ENCODE data around the gene ASPG.

Gene ASPG

DNA sequence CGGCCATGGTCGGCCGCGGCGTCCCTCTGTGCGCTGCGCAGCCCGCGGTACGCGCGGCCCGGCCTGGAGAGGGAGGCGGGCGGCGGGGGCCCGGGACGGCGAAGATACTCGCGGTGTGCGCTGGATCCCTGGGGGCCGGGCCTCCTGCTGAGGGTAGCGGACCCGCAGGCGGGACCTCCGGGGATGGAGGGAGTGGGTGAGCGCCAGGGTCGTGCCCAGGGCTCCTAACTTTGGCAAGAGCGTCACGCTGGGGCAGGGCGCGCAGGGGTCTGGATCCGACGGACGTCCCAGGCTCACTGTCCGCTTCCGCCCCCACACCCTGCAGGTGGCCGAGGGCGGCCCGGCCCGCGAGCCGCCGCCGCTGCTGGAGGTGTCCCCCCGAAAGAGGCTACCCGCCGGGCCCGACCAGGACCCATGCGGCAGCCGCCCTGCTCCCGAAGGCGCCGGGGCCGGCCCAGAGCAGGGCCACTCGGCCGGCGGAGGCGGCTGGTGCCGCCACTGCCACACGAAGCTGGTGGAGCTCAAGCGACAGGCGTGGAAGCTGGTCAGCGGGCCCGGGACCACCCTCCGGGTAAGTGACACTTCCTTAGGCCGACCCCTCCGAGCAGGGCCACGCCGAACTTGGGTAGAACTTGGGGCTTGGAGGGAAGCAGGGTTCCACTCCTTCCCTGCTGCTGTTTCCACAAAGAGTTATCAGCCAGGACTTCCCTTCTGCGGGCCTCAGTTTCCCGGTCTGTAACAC, 53.4 kb downstream of the ASPG start:
- DNase-seq: no peak

DNA sequence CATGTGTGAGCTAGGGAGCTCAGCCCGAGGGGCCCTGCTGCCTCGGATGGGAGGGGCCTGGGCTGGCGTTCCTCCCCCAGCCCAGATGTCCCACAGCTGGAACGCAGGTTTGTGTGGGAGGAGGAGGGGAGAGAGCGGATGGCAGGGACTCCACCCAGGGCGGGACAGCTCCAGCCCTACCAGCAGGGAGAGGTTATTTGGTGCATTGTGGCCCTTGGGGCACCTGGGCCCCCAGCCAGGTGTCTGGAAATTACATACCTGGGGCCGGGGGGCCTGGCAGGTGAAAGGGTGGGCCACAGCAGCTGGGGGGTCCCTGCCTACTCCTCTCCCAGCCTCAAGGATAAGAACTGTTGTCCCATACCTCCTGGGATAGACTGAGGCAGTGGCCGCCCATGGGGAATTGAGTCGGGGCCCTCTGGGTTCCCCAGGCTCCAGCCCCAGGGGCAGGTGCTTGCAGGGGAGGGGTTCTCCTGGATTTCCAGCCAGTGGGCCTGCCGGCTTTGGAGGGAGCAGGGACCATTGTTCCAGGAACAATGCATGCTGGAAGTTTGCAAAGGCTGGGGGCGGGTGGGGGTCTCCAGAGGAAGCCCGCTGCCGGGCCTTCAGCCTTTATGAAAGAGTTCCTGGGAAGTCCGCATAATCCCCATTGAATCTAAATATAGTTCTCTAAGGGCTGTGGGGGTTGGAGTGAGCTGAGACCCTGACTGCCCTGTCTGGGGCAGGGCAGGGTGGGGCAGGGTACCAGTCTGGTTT, 54.1 kb downstream of the ASPG start:
- no peak for DNase-seq

DNA sequence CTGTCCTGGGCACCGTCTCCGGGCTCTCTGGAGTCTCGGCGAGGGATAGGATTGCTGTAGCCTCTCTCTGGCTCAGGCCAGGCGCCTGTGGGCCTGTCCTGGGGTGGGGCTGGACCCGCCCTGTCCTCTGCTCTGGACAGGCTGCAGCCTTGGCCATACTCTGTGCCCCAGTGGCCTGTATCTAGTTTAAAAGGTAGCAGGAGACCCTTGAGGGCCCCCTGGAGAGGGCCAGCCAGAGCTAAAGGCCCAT, 54.6 kb downstream of the ASPG start:
- no peak for DNase-seq

DNA sequence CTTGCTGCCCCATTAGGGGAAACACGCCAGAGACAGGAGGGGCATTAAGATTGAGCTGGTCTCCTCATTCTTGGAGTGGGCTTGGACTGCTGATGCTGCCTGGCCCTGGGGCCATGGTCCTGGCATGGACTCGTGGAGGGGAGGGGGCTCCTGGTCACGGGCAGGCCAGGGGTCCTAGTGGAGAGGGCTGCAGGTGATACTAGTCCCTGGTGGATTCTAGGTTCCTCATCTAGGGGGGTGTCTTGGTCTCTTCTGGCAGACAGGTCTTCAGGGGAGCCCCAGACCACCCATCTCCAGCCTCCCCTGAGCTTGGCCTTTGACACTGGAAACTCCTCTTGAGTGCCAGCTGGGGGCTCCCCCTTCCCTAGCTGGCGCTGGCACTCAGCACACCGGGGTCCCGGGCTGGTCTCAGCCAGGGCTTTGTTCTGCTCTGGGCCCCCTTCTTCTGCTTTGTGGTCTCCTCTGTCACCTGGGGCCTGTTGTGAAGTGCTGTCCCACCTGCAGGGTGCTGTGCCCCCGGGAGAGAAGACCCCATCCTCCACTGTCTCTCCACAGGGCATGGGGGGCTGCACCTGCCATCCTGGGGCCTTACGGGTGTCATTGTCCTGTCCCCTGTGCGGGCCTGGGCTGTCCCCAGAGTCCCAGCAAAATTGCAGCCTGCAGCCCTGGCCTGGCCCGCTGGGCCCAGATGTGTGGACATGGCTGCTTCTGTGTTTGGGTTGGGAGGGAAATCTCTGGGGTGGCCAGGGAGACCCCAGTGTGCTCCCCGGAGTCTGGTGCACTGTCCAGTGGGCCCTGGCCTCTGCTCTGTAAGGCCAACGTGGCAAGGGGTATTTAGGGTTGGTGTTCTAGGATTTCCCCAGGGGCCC, 55.2 kb downstream of the ASPG start:
- DNase-seq: no peak

DNA sequence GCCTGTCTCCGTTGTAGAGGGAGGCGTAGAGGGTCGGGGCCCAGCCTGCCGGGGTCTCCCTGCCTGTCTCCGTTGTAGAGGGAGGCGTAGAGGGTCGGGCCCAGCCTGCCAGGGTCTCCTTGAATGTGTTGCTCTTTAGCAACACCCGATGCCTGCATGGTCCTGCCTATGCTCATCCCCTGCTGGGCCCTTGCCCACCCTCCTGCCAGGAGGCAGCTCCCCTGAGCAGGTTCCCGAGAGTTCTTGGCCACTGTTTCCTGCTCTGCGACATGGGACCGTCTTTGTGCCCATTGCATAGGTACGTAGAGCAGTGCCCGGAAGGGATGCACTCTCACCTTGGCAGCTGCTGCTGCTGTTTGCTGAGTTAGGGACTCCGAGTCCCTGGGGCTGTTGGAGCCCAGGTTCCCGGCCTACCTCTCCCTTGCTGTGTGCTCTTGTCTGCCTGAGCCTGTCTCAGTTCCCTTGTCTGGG, 56.2 kb downstream of the ASPG start:
- no peak for DNase-seq

DNA sequence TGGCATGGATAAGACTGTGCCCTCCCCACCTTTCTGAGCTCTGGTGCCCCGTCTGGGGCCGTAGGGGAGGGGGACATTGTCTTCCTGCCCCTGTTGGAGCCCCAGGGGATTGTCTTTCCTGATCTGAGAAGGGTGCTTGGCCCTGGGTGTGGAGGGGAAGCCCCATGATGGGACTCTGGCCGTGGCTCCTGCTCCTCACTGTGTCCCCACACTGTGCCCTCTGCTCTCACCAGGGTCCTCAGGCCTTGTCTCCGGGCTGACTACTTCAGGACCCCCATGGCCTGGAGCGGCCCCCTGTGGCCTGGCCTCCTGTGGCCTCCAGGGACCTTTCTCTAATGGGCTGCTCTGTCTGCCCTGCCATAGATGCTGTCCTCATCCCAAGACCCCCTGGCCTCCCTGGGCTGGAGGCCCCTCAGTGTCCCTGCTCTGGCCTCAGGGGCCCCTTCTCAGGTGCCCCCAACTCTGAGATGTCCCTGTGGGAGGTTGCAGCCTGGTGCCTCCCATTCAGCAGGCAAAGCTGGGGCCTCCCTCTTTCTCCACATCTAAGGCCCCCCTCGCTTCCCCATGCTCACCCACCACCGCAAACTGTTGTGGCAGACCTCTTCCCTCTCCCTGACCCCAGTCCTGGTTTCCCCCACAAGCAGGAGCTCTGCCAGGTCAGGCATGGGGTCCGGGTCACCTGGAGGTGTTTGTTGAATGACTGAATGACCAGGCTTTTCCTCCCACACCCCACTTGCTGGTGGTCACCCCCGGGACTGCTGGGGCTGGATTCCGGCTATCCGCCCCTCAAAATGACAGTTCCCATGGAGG, 56.8 kb downstream of the ASPG start:
- DNase-seq: no peak

DNA sequence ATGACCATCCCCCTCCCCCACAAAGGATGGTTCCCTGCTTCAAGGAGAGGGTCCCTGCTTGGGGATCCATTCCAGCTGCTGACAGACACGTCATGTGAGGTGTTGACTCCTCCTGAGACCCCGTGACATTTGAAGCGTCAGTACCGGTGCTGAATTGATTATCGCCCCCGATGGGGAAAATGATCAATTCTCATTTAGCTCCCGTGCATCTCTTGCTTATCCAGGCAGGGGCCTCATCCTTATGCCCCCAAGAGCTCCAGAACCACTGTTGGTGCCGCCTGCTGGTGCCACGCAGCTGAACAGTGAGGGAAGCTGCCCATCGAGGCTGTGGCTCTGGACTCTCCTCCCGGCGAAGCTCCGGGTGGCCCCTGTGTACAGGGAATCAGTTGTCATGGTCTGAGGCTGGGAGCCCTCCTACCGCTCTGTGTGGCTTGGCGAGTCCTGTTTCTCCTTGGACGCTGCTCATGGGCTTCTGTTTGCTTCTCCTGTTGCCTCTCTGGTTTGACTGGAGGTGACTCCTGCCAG, 57.5 kb downstream of the ASPG start:
- DNase-seq: no peak

DNA sequence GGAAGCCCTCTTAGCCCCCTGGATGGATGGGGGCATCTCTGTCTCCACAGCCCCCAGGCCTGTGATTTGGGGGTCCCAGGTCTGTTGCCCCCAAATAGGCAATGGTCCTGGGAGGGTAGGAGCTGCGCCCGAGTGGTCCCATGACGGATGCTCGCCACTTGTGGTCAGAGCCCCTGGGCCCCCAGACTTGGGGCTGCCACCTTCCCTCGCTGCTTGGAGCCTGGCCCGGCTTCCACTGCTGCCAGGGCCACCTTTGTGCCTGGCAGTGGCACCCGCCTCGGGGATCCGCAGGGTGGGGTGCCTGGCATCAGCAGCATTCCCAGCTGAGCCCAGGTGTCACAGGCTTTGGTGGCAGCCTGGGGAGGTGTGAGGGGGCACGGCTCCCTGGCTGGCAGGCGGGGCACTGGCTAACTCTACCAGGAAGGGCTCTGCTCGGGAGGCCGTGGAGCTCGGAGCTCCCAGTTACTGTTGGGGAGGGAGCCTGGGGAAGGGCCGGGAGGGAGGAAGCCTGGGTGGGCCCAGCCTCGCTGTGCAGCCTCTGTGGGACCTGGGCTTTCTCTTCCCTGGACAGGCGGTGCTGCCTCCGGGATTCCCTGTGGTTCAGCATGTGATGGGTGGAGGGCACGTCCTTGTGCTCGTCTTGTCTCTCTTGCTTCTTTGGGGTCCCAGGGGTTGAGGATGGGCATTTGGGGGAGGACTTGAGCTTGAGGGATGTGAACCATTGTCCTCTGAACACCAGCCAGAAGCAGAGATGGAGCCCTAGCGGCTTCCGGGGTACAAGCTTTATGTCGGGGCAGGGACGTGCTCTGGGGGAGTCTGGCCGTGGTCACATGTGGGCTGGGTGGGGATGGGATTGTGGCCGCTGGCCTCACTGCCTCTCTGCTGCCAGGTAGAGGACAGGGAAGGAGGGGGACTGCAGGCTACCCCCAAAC, 58.3 kb downstream of the ASPG start:
- no peak for DNase-seq

DNA sequence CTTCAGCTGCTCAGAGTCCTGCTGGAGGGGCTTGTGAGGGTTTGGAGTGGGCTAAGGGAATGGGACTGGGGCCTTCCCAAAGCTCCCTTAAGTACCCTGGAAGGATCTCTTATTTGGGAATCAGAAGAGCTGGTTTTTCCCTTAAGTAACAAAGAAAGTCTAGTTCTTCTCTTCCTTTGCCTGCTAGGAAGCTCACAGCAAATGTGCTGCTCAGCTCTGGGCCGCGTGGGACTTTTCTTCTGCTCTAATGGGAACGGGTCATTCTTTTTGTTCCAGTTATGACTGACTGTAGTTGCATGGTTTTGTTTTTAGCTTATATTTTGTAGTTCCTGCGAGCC, 58.9 kb downstream of the ASPG start:
- DNase-seq: no peak

DNA sequence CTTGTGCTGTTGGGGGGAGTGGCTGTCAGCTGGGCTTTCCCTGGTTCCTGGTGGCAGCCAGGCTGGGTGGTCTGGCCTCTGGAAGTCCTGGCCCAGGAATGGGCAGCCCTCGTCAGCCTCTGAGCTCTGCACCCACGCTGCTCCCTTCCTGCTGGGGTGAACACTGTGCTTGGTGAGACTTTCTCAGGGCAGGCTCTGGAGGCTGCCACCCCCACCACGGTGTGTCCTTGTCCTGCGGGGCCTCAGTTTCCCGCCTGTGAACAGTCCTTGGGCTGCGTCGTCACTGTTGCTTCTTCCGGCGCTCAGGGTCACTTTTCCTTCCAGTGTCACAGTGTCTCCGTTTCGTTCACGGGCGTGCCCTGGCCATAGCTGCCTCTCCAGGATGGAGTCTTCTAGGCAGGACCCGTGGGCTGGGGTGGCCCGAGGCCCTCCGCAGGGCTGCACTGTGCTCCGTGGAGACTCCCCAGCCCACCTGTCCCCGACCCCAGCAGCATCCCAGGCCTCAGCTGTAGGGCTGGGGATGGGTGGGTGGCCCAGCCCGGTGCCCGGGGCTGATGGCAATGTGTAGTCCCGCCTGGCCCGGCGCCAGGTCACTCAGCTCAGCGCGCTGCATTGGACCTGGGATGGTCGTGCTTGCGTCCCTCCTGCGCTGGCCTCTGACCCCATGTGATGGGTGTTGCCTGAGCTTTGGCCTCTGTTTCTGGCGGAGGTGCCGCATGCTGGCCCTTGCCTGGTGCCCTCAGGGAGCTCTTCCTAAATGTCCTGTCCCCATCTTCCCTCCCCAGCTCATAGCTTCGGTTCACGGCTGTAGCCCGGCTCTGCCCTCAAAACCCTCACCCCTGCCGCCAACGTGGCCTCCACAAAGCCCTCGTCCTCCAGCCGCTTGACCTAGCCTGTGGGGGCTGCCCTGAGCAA, 59.7 kb downstream of the ASPG start:
- no peak for DNase-seq

DNA sequence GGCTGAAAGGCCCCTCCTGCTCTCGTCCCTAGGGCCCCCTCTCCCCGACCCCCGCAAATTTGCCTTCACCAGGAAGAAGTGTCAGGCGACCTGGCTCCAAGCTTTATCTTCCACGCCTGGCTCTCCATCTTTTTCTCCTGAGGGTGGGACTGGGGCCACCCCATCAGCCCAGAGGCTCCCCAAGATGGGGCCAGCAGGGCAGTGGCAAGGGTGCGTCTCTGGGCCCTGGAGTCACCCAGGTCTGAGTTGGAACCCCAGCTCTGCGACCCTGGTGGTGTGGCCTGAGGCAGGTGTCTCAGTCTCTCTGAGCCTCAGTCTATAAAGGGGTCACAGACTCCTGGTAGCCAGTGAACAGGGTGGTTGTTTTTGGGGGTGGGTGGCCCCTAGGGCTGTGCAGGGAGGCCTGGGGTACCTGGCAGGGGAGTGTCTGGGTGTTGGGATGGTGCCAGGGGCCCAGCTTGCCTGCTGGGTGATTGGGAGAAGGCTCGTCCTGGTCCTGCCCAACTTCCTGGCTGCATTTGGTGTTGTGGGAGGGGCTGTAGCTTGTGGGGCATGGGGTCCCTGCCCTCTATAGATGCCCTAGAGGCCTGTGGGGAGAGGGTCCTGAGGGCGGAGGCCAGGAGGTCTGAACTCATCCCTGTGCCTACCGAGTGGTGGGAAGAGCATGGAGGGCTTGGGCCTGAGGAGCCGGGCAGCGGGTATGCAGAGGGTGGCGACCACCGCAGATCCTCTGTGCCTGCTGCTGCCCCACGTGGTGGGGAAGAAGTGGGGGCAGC, 60.5 kb downstream of the ASPG start:
- DNase-seq: no peak

DNA sequence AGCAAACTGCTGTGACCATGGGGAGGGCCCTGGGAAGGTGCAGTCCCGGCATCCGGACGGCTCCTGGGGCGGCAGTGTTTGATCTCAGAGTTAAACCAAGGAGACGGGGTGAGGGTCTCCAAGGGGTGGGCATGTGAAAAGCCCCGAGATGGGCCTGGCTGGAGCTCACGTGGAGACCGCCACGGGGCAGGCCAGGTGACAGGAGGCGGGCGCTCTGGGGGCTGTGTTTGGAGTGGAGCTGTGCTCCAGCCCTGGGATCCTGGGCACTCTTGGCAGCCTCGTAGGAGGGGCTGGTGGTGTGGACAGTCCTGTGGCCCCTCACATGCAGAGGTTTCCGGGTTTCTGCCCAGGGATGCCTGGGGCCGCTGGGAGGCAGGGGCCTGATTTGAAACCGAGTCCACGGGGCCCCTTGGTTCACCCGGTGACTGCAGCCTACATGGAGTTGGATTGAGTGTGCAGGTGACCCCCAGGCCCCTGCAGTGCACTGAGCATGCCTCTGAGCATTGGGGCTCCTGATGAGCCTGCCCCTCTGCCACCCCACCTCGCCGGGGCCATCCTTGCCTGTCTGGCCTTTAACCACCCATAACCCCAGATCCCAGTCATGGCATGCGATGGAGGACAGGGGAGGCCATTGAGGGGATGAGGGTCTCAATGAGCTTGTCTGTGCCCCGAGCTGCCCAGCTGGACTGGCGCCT, 61.3 kb downstream of the ASPG start:
- DNase-seq: no peak

DNA sequence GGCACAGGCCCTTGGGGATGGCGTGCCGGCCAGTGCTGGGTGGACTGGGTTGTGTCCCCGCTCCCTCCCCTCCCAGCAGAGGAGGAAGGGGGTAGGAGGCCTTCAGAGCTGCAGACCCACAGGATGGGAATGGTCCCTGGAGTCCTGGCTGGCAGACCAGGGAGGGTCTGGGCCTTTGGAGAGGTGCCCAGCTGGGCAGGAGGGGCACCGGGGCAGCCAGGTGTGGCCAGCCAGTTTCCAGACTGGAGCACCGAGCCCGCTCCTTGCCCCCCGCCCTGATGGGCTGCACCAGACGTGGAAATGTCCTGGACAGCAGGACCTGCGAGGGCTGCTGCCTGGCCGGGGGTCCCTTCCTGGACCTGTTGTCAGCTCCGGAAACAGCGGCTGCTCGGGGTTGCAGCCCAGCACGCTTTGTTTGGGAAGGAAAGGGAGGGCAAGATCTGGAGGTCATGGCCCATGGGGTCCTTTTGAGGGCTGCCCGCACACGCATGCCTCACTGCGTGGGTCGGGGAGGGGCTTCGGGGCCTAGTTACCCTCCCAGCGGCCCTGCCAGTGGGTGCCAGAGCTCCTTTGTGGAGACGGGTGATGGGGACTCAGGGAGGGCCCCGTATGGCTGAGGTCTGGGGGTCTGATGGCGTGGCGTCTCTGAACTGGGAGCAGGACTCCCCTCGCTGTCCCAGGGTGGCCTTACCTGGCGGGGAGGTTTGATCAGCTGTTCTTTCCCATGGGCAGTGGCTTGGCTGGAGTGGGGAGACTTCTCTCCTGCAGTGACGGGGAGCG, 62.0 kb downstream of the ASPG start:
- DNase-seq: no peak

DNA sequence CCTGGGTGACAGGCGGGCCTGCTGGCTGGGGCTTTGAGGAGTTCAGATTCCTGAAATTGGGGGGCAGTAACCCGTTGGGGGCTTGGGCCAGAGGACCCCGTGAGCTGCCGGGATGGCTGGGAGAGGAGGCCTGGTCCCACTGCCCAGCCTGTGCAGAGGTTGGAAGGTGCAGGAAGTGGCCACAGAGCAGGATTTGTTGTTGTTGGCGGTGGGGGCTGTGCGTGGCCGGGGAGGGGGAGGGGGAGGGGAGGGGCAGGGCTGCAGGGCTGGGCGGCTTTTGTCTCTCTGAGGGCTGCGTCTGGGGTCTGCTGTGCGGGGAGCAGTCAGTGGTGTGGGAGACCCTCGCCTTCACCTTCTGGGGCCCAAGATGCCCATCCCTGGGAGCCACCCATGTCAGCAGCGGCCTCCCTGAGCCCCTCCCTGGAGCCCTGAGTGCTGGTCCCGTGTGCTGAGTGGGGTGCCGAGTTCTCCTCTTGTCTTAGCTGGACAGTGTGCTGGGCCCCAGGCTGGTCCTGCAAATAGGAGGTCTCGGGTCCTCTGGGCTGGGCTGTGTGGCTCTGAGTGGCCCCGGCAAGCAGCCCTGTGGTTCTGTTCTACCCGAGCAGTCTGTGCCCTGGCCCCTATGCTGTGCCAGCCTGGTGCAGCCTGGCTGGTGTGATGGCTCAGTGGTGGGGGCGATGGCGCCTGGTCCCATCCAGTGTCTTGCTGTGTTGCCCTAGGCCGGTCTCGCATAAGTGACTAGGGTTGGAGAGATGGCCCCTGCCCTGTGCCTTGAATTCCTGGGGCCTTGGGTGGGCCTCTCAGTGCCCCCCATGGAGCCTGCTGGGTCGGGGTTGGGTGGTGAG, 63.2 kb downstream of the ASPG start:
- DNase-seq: no peak

DNA sequence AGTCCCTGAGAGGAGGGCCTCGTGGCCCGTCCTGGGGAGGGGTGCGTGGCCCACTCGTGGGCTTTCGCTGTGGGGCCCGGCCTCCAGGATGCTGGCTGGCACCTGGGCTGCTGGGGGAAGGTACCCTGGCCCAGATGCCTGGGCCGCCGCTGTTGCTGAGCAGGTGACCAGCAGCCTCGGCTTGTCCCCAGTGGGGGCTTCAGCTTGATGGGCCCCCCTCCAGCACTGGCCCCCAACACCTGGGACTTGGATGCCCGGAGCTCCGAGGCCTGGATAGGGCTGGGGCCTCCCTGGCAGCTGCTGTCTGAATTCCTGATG, 63.7 kb downstream of the ASPG start:
- DNase-seq: no peak

DNA sequence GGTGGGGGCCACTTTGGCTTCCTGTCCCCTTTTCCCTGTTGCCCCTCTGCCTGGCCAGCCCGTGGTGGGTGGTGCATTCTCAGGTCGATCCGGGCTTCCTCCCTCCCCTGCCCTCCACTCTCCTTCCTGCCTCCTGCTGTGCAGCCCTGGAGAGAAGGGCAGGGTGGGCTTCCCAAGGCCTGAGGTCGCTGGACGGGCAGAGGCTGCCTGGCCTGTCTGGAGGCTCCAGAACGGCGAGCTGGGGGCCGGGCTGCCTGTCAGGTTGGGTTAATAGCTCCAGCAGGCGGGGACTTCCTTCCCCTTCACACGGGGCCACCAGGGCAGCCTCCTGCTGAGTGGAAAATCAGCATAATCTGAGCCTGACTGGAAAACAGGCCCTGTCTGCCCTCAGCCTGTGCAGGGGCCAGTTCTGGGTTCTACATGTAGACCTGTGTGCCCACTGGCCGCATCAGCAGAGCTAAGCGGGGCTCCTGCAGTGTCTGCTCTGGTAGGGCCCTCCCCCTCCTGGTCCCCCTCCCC, 64.2 kb downstream of the ASPG start:
- no peak for DNase-seq

Measured in stimulated activated CD4-positive, alpha-beta T cell treated with anti-CD3 and anti-CD28 coated beads, Interleukin-4, amount 100 ng/mL, for 24 hours (primary cell).